UCSD-AML1 (cell line): Measurements from ENCODE around the gene RNU7-1.

Experiments used
- DNase-seq: peaks from one replicate; lab custom pipeline; 2025; ENCODE audit not compliant: unreplicated experiment; lab: John Stamatoyannopoulos, UW

The RNU7-1 gene

DNA sequence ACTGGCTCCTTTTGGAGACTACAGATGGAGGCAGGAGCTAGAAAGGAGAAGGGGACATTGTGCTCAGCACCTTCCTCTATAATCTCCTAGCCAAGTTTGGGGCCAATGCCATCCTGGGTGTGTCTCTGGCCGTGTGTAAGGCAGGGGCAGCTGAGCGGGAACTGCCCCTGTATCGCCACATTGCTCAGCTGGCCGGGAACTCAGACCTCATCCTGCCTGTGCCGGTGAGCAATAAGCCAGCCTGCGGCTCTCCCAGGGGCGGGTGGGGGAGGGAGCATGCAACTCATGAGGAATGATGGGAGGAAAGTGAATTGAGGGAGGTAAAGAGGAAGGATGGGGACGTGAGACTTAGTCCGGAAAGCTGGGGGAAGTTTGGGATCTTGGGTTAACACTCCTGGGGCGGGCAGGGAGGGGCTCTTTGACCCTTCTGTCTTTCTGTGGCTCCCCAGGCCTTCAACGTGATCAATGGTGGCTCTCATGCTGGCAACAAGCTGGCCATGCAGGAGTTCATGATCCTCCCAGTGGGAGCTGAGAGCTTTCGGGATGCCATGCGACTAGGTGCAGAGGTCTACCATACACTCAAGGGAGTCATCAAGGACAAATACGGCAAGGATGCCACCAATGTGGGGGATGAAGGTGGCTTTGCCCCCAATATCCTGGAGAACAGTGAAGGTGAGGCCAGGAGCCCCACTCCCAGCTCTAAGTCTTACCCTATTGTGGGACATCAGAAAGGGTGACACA, 26.0 kb upstream of the RNU7-1 start:
- no peak for DNase-seq

GRCh38 chr12:6919588-6919987, 24.0 kb upstream of the RNU7-1 start:
- peak; percentile 32 for DNase-seq

- DNase-seq, result no peak
Measured at GRCh38 chr12:6921539-6921938, 22.1 kb upstream of the RNU7-1 start.

DNA sequence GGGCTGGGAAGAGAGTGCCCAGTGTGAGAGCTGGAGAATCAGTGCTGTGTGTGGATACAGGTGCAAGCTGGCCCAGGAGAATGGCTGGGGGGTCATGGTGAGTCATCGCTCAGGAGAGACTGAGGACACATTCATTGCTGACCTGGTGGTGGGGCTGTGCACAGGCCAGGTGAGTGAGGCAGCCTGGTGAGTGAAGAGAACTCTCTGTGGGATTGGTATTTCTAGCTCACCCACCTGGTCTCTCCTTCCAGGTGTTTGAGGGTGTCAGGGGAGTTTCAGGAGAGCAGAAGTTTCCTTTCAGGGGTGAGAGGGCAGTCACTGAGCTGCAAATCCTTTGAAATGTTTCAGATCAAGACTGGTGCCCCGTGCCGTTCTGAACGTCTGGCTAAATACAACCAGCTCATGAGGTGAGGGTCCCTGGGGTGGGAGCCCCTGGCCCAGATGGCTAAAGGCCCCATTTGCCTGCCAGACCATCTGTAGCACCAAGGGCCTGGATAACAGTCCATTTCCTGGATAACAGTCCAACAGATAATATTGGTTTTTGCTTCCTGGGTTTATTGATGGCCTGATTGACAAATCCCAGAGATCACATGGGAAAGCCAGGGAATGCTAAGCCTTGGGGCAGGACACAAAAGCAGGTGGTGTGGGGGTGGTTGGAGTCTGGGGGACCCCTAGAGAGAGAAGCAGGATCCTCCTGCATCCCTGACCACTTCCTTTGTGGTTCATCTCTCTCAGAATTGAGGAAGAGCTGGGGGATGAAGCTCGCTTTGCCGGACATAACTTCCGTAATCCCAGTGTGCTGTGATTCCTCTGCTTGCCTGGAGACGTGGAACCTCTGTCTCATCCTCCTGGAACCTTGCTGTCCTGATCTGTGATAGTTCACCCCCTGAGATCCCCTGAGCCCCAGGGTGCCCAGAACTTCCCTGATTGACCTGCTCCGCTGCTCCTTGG, 21.3 kb upstream of the RNU7-1 start:
- no peak for DNase-seq

GRCh38 chr12:6923003-6923732, 20.4 kb upstream of the RNU7-1 start:
- DNase-seq, result no peak

- no peak for DNase-seq
Measured at GRCh38 chr12:6923851-6924250, 19.8 kb upstream of the RNU7-1 start.

- no peak for DNase-seq
Measured at GRCh38 chr12:6925239-6925539, 18.4 kb upstream of the RNU7-1 start.

DNA sequence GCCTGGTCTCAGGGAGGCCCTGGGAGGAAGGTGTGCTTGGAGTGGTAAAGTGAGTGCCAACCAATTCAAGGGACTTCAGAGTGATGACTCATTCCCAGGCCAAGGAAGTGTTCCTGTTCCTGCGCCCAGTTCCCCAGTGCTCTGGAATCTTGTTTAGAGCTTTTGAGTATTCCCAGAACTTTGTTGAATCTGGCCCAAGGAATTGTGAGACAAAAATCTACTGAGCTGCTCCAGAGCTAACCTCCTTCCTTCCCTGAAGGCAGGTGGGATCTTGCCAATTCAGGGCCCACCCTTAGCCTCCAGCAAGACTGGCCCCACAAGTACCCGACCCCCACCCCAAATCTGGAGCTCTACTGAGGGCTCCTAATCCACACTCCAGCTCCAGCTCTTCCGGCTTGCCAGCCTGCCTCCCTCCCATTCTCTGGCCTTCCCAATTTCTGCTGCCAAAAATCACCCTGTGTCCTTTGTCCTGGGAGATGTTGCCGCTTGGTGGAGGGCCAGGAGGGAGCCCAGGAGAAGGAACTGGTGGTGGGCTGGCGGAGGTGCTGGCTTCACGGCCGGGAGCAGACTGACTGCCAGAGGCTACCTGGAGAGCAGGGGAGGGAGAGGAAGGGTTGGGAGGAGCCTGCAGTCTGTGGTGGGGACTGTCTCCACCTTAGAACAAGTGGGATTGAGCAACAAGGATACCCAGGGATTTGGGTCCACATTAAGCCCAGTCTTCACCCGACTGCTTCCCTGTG, 17.9 kb upstream of the RNU7-1 start:
- no peak for DNase-seq

- peak; percentile 69 for DNase-seq
Measured at GRCh38 chr12:6927379-6928021, 16.1 kb upstream of the RNU7-1 start, which contains the start of gene ATN1. TSS of gene ATN1 (plus strand) at chr12:6927959. CDS start at chr12:6934002, 6,043 bp downstream.

- DNase-seq, result no peak
Measured at GRCh38 chr12:6928022-6928702, 15.5 kb upstream of the RNU7-1 start.

DNA sequence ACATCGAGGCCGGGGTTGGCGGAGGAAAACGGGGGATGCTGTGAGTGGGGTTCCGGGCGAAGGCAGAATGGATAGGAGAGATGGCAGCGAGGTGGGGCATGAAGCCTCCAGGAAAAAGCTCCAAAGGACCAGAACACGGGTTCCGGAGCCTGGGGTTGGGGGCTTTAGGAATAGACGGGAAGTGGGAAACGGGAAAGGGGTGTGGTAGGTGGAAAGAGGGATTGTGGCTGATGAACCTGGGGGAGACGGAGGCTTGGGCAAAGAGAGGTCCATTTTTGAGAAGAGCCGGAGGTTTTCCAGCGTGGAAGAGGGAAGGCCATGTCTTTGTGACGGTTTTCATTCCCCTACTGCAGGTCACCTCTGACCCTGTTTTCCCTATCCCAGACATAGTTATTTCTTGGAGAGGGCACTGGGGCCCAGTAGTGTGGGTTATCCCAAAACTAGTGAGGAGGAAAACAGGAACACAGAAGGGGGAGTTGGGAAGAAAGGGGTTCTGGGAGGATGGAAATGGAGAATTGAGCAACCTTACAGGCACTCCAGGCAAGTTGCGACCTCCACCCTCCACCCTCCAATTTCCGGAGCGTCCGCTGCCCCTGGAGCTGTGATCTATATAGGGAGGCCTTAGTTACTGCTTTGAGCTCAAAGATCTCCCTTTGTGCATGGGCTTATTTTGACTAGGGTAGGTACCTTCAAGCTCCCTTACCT, 14.8 kb upstream of the RNU7-1 start:
- no peak for DNase-seq

DNA sequence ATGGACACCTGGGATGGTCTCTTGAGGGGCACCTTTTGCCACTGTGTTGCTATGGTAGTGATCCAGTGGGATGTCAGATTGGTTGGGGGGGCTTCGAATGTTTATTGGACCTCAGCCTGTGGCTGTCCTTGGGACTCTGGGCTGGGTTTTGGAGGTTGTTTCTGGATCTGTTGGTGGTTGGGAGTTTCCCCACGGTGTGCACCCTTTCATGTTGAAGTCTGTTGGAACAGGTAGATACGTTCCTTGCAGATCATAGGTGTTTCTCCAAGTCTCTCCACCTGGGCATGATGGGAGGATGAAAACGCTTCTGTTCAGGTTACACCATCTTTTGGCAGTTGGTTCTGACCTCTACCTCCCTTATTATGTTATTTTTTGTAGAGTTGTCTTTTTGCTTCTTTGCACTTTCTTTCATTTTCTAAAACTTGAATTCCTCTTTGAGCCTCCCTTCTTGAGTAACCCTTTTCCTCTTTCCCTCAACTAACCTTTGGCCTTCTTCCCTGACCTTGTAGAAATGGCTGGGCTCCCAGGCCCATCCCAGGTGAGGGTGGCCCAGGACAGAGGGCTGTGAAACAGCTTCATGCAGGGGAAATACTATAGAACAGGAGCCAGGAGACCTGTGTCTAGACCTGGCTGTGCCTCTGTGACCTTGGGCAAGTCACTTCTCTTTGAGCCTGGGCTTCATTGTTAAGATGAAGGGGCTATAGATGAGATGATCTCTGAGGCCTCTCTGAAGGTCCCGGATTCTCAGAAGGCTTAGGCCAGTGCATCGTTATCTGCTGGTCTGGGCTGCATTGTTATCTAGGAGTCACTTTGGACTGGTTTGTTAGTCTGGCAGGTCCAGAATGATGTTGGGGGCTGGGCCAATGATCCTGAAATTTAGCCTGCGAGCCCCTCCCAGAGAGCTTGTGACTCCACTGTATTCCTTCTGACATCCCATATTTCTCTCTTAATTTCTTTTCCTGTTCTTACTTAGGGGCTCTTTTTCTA, 13.9 kb upstream of the RNU7-1 start:
- DNase-seq, result no peak

GRCh38 chr12:6932766-6933165, 10.8 kb upstream of the RNU7-1 start:
- no peak for DNase-seq

GRCh38 chr12:6934110-6934509, 9.5 kb upstream of the RNU7-1 start:
- DNase-seq, result no peak

GRCh38 chr12:6935371-6936193, 8.0 kb upstream of the RNU7-1 start:
- DNase-seq, result no peak

DNA sequence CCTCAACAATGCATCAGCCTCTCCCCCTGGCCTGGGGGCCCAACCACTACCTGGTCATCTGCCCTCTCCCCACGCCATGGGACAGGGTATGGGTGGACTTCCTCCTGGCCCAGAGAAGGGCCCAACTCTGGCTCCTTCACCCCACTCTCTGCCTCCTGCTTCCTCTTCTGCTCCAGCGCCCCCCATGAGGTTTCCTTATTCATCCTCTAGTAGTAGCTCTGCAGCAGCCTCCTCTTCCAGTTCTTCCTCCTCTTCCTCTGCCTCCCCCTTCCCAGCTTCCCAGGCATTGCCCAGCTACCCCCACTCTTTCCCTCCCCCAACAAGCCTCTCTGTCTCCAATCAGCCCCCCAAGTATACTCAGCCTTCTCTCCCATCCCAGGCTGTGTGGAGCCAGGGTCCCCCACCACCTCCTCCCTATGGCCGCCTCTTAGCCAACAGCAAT, 7.4 kb upstream of the RNU7-1 start:
- DNase-seq, result no peak
